Thyroid gland (tissue), 4 donors: Measurements from ENCODE around the gene KIFBP.

Experiments
- POLR2A ChIP-seq, 2 donors: fragments of 450-650 bp; IDR thresholded peaks; one replicate each; pipeline ENCODE4 v1.6.1; 2017; ENCODE audit warnings: antibody characterized with exemption in 2 of 2, mild to moderate bottlenecking in 2 of 2, moderate library complexity in 1 of 2
- TF ChIP-seq, protein P1 (sequence below), 6 experiments: fragments of 200-600 bp in 3 of 6; fragments of 450-650 bp in 3 of 6; sonication (generic) in 3 of 6; IDR thresholded peaks; one replicate each; pipeline ENCODE4 v1.5.1; 2016 to 2019; ENCODE audit warnings: antibody characterized with exemption in 6 of 6, mild to moderate bottlenecking in 2 of 6, inconsistent platforms in 1 of 6, moderate library complexity in 1 of 6

DNA sequence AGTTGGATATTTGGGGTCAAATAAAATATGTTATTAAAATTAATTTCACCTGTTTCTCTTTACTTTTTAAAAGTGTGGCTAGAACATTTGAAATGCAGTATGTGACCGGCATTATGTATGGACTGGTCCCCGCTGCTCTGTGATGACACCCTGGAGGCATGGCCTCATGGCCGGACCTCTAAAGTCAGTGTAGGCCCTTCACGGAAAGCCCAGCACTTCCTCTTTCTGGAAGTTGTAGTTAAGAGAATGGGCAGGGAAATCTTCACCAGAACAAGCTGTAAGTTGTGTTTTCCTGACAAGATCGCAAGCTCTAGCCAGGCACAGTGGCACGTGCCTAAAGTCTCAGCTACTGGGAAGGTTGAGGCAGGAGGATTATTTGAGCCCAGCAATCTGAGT, 61.0 kb downstream of the KIFBP start:
- TF ChIP-seq POLR2A (IDR thresholded peaks at IDR 0.05): no peak
- TF ChIP-seq, protein P1, sequence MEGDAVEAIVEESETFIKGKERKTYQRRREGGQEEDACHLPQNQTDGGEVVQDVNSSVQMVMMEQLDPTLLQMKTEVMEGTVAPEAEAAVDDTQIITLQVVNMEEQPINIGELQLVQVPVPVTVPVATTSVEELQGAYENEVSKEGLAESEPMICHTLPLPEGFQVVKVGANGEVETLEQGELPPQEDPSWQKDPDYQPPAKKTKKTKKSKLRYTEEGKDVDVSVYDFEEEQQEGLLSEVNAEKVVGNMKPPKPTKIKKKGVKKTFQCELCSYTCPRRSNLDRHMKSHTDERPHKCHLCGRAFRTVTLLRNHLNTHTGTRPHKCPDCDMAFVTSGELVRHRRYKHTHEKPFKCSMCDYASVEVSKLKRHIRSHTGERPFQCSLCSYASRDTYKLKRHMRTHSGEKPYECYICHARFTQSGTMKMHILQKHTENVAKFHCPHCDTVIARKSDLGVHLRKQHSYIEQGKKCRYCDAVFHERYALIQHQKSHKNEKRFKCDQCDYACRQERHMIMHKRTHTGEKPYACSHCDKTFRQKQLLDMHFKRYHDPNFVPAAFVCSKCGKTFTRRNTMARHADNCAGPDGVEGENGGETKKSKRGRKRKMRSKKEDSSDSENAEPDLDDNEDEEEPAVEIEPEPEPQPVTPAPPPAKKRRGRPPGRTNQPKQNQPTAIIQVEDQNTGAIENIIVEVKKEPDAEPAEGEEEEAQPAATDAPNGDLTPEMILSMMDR (IDR thresholded peaks at IDR 0.05): no peak
